Measurements from ENCODE around the gene PCTP.

The PCTP gene

DNA sequence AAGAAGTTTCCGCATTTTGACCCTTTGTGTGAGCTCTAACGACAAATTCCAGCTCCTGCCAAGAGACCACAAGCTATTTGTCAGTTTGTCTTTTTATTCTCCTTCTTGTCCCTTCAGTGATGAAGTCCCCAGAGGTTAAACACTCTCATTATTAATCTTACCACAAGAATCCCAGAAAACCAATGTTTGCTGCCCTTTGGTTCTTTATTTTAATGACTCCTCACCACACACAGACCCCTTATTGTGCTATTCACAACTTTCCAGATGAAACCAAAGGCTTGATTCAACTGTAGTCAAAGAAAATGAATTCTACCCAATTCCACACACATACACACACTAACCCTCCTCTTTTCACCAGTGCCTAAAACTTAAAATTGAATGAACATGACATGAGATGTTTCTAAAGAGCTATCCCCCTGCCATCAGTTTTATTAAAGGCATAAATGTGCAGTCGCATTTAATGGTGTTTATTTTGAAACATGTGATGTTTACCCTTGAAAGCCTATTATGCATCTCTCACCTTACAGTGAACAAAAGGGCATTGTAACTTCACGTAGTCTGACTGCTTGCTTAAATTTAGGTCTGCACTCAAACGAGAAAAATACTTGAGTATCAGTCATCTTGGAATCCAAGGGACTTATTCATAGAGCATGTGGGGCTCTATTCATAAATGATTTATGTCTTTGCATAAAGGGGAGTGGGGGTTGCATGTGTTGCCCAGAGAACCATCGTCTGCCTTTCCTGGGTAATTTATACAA, 44.1 kb downstream of the PCTP start:
- DNase-seq (ENCODE audit: low read depth in 2 of 2), result no peak

DNA sequence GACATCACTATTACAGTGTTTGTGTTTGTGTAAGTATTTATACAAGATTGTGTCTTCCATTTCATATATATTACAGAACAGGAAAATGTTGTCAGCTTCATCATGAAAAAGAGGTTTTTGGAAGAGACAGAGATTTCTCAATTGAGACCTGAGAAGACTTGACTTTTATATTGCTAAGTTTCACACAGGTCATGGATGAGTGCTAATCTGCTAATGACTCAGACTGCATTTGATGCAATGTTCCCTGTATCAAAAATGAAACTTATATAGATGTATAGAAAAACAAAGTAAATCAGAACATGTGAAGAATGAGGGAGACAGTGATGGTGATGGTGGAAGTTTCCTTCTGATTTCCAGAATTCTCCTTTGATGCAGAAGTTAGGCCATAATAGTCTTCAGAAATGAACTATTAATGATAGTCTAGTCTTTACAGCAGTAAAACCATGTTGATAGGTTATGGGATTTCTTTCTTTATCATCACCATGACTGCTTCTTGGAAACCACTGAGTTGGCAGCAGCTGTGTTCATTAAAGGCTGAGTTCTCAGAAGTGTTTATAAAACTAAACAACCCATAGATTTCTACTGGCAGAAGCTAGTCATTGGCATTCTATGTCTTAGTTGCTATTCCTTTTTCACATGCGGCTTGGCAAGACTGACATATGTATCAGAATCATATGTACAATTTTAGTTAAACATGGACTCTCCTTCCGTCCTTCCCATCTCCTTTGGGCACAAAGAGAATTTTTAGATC, 56.1 kb downstream of the PCTP start:
- no peak for DNase-seq (ENCODE audit: low read depth in 2 of 2)

DNA sequence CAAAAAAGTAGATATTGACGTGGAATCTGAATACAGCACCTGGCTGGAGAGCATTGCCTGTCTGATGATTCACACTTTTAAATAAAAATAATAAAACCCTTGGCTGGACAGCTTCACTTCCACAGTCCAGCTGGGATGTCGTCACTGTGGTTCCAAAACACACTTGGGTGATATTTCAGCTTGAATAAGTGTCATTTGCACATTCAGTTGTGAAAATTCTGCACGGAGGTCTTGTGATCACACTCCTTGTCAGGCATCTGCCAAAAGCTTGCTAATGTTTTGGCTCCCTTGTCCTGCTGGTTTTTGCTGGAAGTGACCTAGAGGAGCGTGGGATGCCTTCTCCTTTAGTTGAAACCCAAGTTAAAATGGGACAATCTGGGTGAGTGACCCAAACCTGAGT, 60.7 kb downstream of the PCTP start:
- no peak for DNase-seq (ENCODE audit: low read depth in 2 of 2)

DNA sequence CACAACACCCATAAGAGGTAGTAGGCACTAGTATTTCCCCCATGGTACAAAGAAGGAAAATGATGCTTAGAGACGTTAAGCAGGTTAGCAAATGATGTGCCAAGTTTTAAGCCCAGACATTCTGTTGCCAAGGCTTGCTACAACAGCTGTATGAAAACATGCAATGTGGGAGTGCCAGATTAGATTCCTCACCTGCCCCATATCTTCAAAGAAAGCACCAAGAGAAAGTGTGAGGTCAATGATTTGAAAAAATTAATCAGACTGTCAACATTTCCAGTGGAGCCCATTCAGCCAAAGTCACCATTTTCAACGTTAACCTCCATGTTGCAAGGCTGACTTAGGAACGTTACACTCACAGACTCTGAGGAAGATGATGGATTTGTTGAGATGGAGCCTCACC, 61.5 kb downstream of the PCTP start:
- DNase-seq (ENCODE audit: low read depth in 2 of 2), result no peak

DNA sequence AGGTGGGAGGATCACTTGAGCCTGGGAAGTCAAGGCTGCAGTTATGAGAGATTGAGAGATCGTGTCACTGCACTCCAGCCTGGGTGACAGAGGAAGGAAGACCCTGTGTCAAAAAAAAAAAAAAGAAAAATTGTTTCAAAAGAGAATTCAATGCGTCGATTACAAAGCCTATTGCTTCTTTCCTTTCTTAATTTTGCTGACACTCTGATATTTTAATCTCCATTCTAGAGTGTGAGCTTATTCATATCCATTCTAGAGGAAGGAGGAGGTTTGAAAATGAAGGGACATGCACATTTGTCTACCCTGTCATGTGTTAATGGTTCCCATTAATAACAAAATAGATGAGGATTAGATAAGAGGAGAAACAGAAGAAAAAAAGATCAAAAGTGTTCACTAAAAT, 63.1 kb downstream of the PCTP start:
- no peak for DNase-seq (ENCODE audit: low read depth in 2 of 2)

DNA sequence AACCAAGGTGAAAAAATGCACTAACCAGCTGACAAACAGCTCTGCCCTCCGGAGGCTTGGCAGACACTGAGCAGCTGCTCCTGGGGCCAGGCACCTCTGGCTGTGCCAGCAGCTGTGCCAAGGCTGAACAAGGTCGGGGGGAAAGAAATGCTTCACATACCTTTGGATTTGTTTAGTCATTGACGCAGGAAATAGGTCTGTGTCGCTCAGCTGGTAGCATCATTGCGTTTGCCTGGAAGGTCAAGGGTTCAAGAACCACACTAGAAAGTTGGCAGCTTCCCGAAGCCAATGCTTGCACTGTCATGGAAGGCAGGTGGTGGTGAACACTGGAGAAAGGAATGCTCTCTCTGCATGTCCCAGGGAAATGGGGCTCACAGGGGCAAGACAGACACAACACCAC, 63.5 kb downstream of the PCTP start:
- DNase-seq (ENCODE audit: low read depth in 2 of 2), result no peak

DNA sequence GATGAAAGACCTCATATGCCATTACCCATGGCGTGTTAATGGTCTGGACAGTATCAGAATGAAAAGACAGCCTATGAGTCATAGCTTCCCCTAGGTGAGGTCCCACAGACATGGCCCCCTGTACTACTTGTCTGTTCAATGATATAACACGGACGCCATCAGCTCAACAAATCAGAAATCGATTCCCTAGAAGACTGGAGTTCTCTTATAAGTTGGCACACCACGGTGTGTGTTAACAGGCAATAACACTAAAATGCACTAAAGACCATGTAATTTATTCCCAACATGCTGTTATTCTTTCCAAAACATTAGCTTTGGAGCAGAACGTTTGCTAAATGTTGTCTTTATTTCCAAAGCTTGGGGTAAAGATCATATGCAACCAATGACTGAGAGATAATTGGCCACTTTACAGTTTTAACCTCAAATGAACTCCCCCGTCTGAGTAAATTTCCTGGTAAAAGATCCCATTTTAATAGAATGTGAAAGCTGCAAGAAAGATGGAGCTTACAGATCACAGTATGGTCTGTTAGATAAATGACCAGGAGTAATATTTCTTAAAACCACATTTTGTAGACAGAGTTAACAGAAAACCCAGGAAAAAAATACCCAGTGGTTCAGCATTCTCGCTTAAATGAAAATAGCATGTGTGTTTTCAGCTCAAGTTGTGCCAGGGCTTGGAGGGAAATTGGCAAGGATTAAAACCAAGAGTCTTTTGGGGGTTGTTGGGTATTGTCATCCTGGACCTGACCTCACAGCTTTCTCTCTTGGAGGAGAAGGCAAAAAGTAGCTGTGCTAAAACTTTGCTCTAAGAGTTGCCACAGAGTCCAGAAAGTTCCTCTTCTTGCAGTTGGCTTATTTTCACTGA, 65.9 kb downstream of the PCTP start:
- no peak for DNase-seq (ENCODE audit: low read depth in 2 of 2)

DNA sequence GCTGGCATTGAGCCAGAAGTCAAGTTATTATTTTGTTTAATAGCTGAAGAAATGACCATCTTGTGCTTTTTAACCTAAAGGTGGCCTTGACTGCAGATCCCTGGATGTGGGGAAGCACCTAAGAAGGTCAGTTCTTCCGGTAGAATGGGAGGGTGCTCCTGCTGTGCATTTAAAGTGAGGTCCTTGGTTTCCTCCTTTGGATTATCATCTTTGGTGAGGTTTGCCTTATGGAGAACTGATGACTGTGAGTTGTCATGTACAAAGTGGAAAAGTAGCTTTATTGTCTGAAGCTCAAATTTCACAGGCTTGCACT, 66.5 kb downstream of the PCTP start:
- no peak for DNase-seq (ENCODE audit: low read depth in 2 of 2)

DNA sequence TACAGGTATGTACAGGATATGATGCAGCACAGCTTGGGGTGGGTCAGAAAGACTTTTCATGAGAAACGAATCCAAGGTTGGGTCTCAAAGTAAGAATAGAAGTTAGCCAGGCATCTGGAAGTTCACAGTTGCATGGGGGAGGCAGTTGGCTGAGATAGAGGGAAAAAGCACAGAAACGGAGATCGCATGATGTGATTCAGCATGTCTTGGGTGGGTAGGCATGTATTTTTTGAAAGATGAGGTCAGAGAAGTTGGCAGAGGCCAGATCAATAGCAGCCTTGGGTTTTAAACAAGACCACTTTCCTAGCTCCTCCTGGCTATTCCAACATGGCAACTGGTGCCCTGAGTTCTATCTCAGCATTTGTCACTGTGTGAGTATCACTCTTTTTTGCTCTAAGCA, 67.2 kb downstream of the PCTP start:
- no peak for DNase-seq (ENCODE audit: low read depth in 2 of 2)

DNA sequence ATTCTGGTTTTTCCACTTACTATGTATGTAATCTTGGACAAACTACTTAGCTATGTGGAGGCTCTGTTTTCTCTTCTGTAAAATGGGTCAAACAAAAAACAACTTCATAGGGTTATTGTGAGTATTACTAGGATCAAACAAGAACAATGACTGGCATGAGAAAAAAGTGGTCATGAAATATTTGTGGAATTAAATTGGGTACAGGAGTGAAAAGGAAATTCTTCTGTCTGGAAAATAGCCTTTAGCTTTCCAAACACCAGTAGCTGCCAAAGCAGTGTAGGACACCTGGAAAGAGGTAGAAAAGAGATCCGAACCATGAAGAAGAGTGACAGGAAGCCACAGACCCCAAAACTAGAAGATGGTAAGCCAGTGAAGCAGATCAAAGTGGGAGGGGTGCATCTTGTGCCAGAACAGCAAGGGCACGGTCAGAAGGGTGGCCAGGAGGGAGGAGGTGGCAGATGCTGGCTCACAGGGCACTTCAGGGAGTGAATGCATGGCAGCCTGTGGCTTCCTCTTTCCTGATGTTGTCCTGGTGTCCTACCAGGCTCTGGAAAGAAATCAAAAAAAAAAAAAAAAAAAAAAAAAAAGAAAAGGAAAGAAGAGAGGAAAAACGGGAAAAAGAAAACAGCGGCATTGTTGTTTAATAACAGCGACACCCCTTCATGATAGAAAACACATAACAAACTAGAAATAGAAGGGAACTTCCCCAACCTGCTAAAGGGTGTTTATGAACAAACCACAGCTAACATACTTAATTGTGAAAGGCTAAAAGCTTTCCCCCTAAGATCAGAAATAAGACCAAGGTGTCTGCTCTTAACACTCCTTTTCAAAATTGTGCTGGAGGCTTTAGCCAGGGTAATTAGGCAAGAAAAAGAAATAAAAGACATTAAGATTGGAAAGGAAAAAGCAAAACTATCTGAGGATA, 67.9 kb downstream of the PCTP start:
- DNase-seq (ENCODE audit: low read depth in 2 of 2), result no peak

DNA sequence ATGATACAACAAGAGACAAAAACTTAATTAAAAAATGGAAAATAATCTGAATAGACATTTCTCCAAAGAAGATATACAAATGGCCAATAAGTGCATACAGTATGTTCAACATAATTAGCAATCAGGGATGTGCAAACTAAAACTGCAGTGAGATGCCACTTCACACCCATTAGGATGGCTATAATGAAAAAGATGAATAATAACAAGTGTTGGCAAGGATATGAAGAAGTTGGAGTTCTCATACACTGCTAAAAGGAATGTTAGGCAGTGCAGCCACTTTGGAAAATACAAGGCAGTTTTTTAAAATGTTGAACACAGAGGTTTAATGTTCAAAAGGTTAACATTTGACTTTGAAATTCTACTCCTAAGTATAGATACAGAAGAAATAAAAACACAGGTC, 69.8 kb downstream of the PCTP start:
- DNase-seq (ENCODE audit: low read depth in 2 of 2), result no peak

DNA sequence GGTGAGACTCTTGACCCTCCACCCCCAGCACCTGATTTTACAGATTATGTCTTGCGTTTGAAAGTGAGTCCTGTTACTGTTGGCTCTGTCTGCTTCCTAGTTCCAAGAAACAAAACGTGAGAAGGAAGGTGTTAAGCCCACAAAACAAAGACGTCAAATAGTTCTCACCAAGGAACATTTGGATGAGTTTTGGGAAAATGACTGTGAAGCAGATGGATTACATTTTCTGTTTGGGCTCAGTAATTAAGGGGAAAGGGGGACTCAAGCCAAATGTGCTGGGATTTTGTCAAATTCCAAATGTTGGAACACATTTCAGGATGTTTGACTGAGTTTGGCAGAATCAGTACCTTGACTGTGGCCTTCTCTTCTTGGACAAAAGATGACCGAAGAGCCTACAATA, 71.2 kb downstream of the PCTP start:
- no peak for DNase-seq (ENCODE audit: low read depth in 2 of 2)

DNA sequence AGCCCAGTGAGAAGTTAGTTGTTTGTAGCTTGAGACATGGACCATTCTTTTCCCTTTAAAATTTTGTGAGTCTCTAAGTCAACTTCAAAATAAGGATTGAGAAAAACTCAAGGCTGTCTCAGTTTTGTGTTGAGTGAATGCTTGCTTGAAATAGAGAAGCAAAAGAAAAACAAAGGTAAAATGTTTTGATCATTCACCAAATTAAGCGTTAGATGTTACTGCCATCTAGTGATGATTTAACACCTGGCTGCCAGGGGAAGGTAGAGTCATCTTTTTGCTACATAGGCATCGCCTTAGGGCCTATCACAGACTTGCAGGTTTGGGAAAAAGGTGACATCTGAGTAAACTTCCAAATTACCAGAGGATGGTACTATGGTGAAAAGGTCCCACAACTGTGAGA, 74.4 kb downstream of the PCTP start:
- DNase-seq (ENCODE audit: low read depth in 2 of 2), result no peak

Measured in stimulated activated CD8-positive, alpha-beta memory T cell treated with anti-CD3 and anti-CD28 coated beads, Interleukin-2, amount 100 ng/mL, for 48 hours (primary cell).